DOHH2 (cell line): ENCODE results near the gene CKMT2.

ENCODE experiments used
- EZH2phosphoT487 ChIP-seq: fragments of 200-600 bp; sonication (generic); IDR thresholded peaks from 2 replicates; pipeline ENCODE4 v1.6.1; 2017; ENCODE audit warnings: borderline replicate concordance, mild to moderate bottlenecking, antibody characterized with exemption, low read length, moderate library complexity, mixed read lengths
- TF ChIP-seq, protein P1 (sequence below): fragments of 200-600 bp; sonication (generic); IDR thresholded peaks from one replicate; pipeline ENCODE4 v1.5.1; 2014; ENCODE audit warnings: antibody characterized with exemption, mild to moderate bottlenecking, low read depth, low read length; ENCODE audit not compliant: poor library complexity, severe bottlenecking

DNA sequence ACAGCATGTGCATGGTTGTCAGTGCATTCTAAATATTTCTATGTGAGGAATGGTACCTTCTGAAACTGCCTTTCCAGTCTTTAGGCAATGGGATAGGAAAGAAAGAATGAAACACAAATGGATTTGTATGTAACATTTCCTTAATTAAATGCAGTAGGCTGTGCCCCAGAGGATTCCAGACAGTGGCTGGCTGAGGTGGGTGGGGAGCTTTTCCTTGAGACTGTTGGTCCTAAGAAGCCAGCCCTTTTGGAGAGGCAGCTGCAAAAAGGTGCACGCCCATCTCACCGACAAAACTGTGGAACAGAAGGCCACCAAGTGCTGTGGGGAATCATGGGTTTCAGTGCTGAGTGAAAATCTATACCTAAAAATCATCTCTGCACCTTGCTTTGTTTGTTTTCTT lies 6.8 kb upstream of the CKMT2 start:
- TF ChIP-seq, protein P1, sequence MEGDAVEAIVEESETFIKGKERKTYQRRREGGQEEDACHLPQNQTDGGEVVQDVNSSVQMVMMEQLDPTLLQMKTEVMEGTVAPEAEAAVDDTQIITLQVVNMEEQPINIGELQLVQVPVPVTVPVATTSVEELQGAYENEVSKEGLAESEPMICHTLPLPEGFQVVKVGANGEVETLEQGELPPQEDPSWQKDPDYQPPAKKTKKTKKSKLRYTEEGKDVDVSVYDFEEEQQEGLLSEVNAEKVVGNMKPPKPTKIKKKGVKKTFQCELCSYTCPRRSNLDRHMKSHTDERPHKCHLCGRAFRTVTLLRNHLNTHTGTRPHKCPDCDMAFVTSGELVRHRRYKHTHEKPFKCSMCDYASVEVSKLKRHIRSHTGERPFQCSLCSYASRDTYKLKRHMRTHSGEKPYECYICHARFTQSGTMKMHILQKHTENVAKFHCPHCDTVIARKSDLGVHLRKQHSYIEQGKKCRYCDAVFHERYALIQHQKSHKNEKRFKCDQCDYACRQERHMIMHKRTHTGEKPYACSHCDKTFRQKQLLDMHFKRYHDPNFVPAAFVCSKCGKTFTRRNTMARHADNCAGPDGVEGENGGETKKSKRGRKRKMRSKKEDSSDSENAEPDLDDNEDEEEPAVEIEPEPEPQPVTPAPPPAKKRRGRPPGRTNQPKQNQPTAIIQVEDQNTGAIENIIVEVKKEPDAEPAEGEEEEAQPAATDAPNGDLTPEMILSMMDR, result no peak
- no peak for TF ChIP-seq EZH2phosphoT487
